COLO829 (cell line): ENCODE measurements around the gene PPM1L.

ENCODE experiments used
- DNase-seq: peaks from one replicate; pipeline ENCODE4 v3.0.0; 2012; ENCODE audit warnings: low spot score

Gene PPM1L

GRCh38 chr3:160856450-160856849 lies 100.4 kb downstream of the PPM1L start:
- DNase-seq, result no peak

GRCh38 chr3:160857476-160858119 lies 101.6 kb downstream of the PPM1L start:
- DNase-seq, result no peak

GRCh38 chr3:160860346-160860745 lies 104.3 kb downstream of the PPM1L start:
- DNase-seq, result no peak

- no peak for DNase-seq
Observed at GRCh38 chr3:160869825-160870224, 113.8 kb downstream of the PPM1L start.

- no peak for DNase-seq
Observed at GRCh38 chr3:160870327-160870726, 114.3 kb downstream of the PPM1L start.

- no peak for DNase-seq
Observed at GRCh38 chr3:160874736-160875135, 118.7 kb downstream of the PPM1L start.

GRCh38 chr3:160876643-160877042 lies 120.6 kb downstream of the PPM1L start:
- DNase-seq, result no peak

- no peak for DNase-seq
Observed at GRCh38 chr3:160879859-160880258, 123.8 kb downstream of the PPM1L start.

- DNase-seq, result no peak
Observed at GRCh38 chr3:160883373-160883772, 127.3 kb downstream of the PPM1L start.

GRCh38 chr3:160885791-160886286 lies 129.8 kb downstream of the PPM1L start:
- no peak for DNase-seq

GRCh38 chr3:160886421-160886820 lies 130.4 kb downstream of the PPM1L start:
- DNase-seq, result no peak

GRCh38 chr3:160893207-160893606 lies 137.2 kb downstream of the PPM1L start:
- DNase-seq, result no peak

GRCh38 chr3:160904691-160905090 lies 148.7 kb downstream of the PPM1L start:
- DNase-seq, result no peak

- no peak for DNase-seq
Observed at GRCh38 chr3:160906646-160907045, 150.6 kb downstream of the PPM1L start.

GRCh38 chr3:160909917-160910316 lies 153.9 kb downstream of the PPM1L start:
- no peak for DNase-seq

GRCh38 chr3:160911411-160911810 lies 155.4 kb downstream of the PPM1L start:
- no peak for DNase-seq

- no peak for DNase-seq
Observed at GRCh38 chr3:160916472-160916871, 160.4 kb downstream of the PPM1L start.

- no peak for DNase-seq
Observed at GRCh38 chr3:160919942-160920341, 163.9 kb downstream of the PPM1L start.

- peak; percentile 65 for DNase-seq
Observed at GRCh38 chr3:160921020-160921635, 165.1 kb downstream of the PPM1L start.

GRCh38 chr3:160924776-160925175 lies 168.7 kb downstream of the PPM1L start:
- DNase-seq, result no peak

GRCh38 chr3:160927620-160928019 lies 171.6 kb downstream of the PPM1L start:
- DNase-seq, result no peak

- no peak for DNase-seq
Observed at GRCh38 chr3:160928183-160928726, 172.2 kb downstream of the PPM1L start.

GRCh38 chr3:160929595-160929994 lies 173.6 kb downstream of the PPM1L start:
- peak; percentile 70 for DNase-seq

GRCh38 chr3:160931474-160931873 lies 175.4 kb downstream of the PPM1L start:
- DNase-seq, result no peak
